CD4-positive, alpha-beta T cell treated with Interferon alpha-2 for 1 hour (primary cell): ENCODE measurements around the gene COMMD10.

ENCODE experiments used
- DNase-seq, 2 donors: peaks; one replicate each; pipeline ENCODE4 v3.0.0-alpha.2; 2020 to 2022

The COMMD10 gene

DNA sequence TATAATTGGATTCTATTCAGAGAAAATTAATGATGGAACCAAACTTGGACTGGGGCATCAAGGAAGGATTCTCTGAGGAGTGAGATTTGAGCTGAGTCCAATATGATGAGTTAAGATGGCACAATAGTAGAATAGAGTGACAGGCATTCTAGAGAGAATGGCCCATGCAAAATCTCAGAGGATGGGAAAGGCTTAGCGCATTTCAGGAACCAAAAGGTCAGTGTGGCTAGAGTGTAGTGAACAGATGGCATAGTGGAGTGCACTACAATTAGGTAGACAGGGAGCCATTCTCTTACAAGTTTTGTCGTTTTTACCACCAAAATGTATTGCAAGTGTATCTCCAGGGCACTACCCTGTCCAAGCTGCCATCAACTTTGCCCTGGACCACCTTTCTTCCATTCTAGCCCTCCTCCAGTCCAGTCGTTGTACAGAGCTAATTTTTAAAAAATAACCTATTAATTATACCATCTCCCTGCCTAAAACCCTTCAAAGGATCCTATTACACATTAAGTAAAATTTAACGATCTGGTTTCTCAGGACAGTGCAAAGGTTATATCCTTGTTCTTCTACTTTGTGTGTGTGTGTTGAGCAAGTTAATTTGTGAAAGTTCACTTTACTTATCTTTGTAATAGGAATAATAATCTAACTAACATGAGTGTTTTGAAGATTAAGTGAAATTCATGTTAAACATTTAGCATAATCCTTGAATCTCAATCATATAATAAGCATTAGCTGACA lies 211.7 kb downstream of the COMMD10 start:
- no peak for DNase-seq

DNA sequence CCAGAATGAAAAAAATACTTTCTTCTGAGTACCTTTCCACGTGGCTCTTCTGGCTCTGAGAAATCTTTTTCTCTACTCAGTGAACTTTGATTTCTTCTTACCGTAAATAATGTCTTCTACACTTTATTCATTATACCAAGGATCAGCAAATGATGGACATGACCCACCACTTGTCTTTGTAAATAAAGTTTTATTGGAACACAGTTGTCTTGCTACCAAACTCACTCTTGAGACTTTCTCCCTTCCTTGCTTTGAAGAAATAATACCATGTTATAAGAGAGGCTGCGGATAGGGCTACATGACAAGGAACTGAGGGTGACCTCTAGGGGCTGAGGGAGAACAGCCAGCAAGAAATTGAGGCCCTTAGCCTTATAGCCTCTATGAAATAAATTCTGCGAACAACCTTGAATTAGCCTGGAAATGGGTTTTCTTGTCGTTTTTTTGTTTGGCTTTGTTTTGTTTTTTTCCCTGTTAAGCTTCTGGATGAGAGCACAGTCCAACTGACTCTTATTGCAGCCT lies 212.5 kb downstream of the COMMD10 start:
- DNase-seq = no peak

DNA sequence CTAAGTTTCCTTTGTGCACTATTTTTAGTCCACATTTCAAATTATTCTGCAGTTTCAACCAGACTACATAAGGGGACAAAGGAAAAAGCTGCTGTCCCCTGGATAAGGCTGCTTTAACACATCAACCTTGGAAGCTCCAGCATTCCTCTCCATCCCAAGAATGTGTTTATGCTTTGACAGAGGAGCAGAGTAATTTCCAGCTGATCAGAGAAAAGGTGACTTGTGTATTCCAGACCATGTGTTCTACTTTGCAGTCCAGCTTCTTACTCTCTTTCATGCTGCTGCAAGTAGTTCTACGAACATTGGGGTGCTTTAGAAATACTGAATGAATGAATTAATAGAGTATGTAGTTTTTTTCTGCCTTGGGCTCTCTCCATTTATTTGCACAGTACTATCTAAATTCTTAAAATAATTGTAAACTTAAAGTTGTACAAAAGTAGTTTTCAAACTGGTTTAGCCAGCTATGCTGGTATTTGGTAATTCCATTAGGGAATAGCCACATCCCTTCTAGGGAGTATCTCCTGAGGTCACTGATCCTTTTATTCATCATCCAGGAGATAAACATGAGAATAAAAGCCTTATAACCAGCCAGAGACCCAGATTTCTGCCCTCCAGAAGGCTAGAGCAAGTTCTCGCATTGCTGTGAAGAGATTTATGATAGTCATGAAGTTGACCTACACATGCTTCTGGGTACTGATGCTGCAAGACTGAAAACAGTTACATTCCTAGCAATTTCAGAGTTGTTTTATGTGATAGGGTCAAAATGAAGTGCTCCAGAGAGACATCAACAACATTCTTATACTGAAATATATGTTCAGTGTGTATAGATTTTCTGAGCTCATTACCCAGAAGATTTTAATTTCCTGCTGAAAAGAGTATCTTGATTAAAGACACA lies 215.2 kb downstream of the COMMD10 start:
- no peak for DNase-seq

DNA sequence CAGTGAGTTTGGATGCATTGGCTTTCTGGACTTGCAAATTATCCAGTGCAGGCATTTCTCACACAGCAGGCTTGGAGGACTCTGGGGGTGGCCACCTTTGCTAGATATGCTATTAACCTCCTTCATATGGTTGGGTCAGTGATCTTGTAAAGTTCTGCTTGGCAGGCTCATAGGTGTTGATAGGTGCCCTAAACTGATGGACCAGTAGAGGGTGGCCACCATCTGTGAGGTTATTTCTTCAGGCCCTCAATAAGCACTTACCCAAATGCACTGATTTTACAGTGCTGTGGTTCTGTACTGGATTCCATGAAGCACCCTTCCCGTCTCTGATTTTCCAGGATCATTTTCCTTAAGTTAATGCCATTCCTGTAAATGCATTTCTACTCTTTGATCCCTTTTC lies 216.3 kb downstream of the COMMD10 start:
- DNase-seq = no peak

DNA sequence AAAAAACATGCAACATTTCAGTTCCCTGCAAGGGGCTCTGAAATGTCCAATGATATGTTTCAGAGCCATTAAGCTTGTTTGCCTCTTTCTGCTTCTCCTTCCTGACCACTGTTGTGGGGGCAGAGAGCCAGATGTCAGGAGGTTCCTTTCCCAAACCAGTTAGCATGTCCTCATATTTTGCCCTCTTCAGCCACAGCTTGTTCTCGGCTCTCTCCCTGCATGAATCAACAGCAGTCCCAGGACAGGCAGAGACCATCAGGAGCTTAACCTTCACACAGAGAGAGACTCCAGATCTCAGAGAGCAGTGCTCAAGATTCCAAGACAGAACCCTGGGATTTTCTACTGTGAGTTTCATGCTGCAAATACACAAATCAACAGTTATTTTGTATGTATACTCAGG lies 218.5 kb downstream of the COMMD10 start:
- DNase-seq = no peak

DNA sequence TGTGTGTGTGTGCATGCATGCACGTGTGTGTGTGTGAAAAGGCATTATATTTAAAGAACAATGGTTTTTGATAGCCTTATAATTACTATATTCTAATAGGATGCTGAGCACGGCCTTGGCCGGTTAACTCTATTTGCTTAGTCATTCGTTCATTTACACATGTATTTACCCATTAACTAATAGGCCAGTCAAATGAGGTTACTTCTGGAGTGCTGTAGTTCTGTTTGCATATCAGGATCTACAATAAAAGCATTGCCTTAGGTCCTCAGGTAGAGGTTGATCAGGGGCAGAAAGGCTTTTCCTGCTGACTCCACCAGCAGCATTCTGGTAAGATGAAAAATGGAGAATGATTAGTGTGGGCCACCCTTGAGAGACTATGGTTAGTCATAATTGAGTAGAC lies 219.0 kb downstream of the COMMD10 start:
- no peak for DNase-seq

DNA sequence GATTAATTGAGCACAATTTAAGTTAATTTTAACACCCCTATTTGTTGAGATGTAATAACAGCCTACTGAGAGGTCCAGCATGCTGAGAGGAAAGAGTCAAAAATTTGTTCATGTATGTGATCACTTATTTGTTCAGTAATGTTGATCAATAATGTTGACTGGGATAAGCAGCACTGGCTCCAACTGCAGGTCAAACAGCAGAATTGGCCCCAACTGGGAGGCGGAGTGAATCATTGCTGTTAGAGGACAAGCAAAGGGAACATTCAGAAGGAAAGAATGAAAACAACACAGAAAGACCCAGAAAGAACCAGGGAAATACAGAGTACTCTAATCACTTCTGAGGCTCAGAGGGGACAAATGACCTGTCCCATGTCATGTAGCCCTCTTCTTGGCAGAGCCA lies 221.1 kb downstream of the COMMD10 start:
- DNase-seq = no peak

DNA sequence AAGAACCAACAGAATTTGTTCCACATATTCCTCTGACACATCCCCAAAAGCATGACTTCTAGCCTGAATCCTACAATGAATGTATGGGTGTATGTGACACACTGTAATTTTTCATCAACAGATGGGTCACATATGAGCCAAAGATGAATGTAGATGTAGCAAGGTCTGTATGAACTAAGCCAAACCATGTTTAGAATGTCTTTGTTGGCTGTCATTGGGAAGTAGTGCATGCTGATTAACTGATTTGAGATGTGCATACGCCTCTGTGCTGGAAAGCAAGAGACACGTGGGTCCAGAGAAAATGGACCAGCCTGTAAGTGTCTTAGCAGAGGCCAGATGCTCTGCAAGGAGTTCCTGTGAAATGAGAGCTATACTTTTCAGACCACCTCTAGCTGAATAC lies 222.0 kb downstream of the COMMD10 start:
- no peak for DNase-seq

DNA sequence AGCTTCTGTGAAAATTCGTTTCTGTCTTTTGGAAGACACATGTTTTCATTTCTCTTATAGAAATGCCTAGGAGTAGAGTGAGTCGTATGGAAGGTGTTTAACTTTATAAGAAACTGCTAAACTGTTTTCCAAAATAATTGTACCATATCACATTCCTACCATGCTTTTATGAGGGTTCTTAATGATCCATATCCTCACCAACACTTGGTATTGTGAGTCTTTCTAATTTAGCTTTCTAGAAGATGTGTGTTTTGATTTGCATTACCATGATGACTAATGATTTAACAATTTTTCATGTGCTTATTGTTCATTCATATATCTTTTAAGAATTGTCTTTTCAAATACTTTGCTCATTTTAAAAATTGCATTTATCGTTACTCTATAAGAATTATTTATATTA lies 223.6 kb downstream of the COMMD10 start:
- DNase-seq = no peak

DNA sequence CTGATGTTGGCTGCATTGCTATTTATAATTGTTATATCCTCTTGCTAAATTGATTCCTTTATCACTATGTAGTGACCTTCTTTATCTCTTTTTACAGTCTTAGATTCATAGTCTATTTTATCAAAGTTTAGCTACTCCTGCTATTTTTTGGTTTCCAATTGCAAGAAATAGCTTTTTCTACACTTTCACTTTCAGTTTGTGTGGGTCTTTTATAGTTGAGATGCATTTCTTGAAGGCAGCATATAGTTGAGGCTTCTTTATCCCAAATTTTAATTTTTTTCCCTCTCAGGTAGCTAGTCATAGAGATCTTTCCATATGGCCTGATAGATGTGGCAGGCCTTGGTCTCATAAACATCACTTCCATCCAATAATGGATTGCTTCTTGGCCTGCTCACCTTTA lies 228.5 kb downstream of the COMMD10 start:
- no peak for DNase-seq

DNA sequence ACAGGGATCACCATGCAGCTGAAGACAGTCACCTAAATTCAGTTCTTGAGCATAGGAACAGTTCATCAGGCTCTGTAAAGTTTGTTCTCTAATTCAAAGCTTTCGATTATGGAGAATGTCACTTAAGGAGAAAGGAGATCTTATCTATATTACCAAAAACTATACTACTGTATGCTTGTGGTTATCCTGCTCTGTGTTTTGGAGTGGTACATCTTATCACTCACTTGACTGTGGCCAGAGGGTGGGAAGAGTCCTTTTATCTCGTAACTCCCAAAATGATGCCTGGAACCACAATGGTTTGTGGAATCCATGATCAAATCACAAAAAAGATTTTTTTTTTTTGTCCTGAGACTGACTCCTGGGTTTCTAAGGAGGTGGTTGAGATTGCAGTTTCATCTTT lies 230.7 kb downstream of the COMMD10 start:
- no peak for DNase-seq

DNA sequence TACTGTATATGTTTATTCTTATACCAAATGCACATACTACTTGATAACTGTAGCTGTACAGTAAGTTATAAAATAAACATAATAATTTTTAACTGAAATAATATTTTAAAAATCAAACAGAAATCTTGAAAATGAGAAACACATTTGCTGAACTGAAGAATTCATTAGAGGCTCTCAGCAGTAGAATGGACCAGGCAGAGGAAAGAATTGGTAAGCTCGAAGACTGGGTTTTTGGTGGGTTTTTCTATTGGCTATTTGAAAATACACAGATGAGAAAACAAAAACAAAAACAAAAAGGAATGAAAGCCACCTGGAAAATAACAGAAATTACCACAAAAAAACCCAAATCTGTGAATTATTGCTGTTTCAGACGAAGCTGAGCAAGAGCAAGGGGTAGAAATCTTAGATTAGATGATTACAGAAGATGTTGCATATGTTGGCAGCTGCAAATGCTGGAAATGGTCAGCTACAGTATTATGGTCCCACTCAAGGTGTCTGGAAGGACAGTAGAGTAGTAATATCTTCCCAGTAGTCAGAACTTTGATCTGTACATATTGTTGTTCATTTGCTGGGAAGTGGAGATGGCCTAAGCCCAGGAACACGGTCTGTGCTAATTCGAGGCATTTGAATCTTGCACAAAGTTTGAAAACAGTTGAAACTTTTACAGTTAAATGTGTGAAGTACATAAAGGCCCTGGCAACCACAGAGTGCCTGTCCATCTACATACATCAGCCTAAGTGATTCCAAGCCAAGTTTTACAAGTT lies 233.4 kb downstream of the COMMD10 start:
- no peak for DNase-seq

DNA sequence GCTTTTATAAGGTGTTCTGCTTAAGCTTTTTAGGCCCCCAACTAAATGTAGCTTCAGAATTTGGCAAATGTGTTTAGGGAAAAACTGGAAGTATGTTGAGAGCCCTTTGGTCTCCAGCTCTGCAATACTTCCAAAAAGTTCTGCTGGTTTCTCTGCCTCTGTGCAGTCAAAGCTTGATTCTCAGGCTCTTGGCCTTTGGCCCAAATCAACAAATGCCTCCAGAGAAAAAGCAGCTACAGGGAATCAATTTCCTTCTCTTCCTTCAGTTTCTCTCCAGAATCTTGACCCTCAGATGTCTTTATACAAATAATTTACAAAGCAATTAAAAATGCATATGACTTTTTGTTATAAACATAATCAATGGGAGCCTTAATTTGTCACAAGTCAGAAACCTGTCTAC lies 235.7 kb downstream of the COMMD10 start:
- DNase-seq = no peak

DNA sequence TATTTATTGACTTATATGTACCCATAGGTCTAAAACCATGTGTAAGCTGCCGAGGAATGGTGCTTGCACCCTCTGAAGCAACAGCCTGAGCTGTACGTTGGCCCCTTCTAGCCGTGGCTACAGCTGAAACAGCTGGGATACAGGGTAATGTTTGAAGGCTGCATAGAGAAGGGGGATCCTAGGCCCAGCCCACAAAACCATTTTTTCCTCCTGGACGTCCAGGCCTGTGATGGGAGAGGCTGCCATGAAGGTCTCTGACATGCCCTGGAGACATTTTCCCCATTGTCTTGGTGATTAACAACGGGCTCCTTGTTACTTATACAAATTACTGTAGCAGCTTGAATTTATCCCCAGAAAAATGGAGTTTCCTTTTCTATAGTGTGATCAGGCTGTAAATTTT lies 244.7 kb downstream of the COMMD10 start:
- DNase-seq = no peak

DNA sequence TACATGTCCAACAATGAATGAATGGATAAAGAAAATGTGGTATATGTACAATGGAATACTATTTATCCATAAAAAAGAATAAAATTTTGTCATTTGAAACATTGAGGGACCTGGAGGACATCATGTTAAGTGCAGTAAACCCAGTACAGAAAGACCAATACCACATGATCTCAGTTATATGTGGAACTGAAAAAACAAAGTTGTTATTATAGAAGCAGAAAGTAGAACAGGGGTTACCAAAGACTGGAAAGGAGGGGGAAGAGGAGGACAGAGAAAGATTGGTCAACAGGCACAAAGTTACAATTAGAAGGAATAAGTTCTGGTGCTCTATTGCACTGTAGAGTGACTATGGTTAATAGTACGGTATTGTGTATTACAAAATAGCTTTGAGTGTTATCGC lies 256.0 kb downstream of the COMMD10 start:
- no peak for DNase-seq
